Activated CD4-positive, alpha-beta T cell treated with anti-CD3 and anti-CD28 coated beads, Interleukin-2, amount 50 U/mL, for 48 hours (primary cell): Measurements from ENCODE around the gene AMZ1.

ENCODE experiments used
- DNase-seq, 2 experiments: peaks; one replicate each; pipeline ENCODE4 v3.0.0-alpha.2; 2020

Gene AMZ1

DNA sequence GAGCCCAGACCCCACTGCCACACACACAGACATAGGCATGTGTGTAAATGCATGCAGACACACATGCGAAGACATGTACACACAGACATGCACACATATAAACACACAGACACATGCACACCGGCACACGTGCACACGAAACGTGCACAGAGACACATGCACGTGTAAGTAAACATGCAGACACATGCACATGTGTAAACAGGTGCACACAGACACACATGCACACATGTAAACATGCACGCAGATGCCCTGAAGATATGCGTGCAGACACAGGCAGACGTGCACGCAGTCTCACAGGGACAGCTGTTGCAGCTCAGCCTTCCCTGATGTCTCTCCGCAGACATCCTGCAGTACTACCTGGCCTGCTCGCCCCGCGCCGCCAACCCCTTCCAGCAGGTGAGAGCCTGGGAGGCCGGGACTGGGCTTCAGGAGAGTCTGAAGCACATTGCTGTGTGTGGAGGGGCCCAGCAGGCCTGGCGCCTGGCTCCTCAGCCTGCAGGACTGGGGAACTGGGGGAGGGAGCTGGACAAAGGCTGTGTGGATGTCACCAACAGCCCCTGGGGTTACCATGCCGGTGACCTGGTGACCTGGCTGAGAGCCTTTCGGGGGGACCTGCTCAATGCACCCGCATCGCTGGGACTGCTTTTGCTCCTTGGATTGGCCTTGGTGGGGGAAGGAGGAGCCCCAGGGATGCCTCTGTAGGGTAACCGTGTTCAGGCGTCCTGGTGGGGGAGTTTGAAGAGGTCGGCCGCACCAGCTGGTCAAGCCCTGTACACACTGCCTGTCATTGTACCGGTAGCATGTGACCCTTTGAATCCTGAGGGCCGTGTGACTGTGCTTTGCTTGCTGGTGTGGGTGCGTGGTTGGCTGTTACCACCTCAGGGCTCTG, 35.9 kb upstream of the AMZ1 start:
- DNase-seq: no peak

DNA sequence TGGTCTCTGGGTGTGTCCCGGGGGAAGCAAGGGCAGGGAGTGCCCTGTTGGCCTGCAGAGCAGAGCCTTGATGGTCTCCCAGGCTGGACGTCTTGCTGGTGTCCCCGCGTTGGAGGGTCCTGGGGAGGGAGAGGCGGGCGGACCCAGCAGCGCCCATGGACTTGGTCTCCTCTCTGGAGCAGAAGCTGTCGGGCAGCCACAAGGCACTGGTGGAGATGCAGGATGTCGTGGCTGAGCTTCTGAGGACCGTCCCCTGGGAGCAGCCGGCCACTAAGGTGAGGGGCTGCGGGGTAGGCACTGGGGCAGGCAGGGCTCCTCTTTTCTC, 35.3 kb upstream of the AMZ1 start:
- no peak for DNase-seq

DNA sequence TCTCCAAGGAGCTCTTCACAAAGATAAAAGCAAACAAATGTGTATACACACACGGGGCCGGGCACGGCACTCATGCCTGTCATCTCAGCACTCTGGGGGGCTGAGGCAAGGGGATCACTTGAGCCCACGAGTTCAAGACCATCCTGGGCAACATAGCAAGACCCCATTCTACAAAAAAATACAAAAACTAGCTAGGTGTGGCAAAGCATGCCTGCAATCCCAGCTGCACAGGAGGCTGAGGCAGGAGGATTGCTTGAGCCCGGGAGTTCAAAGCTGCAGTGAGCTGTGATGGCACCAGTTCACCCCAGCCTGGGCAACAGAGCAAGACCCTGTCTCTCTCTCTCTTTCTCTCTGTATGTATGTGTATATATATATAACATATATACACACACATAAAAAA, 33.9 kb upstream of the AMZ1 start:
- DNase-seq: no peak

DNA sequence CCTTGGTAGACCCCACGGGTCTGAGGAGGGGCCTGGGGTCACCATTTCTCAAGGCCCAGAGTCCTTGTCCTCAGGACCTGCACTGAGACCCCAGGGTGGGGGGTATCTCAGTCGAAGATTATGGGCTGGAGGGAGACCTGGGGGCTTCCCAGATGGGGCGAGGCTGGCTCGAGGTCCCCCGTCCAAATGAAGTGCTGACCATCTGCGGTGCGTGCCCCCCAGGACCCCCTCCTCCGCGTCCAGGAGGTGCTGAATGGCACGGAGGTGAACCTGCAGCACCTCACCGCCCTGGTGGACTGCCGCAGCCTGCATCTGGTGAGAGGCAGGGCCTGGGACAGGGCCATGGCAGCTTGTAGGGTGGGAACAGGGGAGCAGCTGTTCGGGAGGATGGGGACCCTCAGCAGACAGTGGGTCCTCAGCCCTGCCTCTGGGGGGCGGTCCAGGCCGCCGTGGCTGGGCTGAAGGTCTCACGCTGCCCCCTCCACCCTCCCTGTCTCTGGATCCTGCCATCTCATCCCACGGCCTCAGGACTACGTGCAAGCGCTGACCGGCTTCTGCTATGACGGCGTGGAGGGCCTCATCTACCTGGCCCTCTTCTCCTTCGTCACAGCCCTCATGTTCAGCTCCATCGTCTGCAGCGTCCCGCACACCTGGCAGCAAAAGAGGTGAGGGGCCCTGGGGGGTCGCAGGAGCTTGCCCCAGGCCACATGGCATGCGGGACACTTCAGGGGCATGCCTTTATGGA, 32.0 kb upstream of the AMZ1 start:
- no peak for DNase-seq

DNA sequence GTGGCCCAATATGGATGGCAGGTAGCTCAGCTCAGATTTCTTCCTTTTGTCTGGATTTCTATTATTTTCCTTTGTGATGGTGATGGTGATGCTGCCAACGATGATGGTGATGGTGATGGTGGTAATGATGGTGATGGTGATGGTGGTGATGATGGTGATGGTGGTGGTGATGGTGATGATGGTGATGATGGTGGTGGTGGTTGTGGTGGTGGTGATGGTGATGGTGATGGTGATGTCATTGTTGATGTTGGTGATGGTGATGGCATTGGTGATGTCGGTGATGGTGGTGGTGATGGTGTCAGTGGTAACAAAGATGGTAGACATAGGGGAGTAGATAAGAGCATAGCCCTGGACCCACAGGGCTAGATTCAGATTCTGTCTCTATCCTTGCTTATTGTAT, 30.8 kb upstream of the AMZ1 start:
- DNase-seq: no peak

DNA sequence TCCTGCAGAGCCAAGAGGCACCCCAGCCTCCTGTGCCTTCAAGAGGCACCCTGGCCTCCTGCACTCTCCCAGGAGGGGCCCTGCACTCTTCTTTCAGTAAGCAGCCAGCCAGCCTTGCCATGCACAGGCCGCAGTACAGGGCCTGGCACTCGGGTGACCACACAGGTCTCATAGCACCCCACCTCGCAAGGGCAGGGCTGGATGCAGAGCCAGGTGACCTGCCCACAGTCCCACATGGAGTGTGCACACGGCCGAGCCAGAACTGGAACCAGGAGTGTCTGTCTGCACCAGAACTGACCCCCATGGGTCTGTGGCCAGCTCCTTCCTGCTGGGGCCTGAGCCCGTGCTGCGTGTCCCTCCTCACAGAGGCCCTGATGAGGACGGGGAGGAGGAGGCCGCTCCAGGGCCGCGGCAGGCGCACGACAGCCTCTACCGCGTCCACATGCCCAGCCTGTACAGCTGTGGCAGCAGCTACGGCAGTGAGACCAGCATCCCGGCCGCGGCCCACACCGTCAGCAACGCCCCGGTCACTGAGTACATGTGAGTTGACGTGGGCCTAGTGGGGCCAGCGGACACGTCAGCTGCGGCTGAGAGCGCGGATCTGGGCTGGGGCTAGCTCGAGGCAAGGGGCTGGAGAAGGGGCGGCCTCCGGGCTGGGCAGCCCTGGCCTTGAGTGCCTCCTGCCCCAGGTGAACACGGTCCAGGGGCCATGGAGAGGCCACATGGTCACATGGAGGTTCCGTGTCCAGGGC, 29.9 kb upstream of the AMZ1 start:
- no peak for DNase-seq

DNA sequence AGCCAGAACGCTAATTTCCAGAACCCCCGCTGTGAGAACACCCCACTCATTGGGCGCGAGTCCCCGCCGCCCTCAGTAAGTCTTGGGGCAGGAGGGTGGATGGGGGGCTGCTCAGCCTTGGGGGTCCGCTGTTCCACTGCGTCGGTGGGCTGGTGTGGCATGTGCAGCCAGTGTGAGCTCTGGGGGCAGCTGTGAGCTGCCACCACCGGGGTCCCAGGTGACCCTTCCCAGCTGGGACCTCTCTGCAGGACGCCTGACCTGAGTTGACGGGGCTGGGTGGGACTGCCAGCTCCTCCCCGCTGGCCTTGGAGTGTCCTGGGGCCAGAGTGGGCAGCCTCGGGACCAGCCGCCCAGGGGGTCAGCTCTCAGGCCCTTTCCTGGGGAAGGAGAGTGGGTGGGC, 29.1 kb upstream of the AMZ1 start:
- no peak for DNase-seq

DNA sequence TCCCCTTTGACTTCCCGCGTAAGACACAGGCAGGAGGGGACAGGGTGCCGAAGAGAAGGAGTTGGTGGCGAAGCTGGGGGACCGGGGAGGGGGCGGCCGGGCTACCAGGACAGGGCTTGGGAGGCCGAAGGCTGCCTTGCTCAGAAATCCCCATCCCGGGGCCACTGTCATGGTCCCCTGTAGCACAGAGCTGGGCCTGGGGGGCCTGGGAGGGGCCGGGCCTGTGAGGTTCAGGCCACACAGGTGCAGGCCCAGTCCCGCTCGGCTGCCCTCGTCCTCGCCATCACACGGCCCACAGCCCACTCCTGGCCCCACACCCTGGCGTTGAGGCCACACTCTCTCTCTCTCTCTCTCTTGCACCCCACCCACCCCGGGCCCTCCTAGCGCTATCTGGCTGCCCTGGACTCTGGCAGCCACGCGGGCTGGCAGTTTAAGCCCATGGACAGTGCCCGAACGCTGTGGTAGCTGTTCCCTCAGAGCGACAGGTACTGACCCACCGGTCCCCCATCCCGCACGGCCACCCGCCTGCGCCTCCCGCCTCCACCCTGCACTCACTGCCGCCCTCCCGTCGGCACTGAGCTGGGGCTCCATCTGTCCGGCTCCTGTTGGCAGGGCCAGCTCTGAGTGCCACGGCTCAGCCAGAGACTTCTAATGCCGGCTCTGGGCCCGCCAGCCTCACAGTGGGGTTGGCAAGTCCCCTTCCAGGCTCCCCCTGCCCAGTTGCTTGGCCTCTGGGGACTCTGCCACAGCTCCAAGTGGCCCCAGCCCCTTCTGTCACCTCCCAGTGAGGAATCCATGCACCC, 28.2 kb upstream of the AMZ1 start:
- DNase-seq: no peak

DNA sequence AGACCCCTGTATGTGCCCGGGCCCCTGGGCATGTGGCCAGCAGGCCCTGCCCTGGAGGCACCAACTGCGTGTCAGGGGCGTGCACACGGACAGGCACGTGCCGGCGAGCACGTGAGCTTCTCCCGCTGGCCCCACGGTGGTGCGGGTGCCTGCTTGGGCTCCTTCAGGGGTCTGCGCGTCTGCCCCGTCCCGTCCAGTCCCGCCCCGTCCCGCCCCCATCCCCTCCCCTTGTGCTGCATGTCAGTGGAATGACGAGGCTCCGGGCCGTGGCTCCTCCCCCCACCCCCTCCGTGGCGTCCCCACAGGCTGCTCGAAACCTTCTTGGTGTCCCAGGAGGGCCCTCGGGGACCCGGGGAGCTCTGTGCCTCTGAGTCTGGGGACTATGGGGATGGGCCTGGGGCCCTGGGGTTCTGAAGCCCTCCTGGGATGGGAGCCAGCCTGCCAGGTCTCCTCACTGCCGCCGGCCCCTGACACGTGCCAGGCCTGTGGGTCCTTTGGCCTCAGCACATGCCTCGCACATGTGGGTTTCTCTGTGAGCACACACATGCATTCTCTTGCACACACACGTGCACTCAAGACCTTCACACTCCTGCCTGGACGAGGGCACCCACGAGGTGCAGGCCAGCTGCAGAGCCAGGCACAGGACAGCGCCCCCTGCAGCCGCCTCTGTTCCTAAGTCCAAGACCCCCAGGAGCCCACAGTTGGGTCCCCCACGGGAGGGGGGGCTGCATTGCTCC, 27.5 kb upstream of the AMZ1 start:
- DNase-seq: no peak

DNA sequence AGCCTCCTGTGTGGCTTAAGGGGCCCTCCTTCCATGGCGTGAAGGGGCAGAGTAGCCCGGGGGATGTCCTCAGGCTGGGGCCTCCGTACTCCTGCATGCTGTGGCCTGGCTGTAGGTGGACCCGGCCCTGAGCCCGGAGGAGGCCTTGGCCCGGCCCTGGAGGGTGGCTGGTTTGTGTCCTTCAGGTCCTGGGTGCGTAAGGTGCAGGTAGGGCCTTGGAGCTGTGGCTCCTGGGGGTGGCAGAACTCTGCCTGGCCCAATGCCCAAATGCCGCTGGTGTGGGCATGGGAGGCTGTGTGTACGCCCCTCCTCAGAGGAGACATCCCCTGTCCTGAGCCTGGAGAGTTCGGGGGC, 26.9 kb upstream of the AMZ1 start:
- no peak for DNase-seq

DNA sequence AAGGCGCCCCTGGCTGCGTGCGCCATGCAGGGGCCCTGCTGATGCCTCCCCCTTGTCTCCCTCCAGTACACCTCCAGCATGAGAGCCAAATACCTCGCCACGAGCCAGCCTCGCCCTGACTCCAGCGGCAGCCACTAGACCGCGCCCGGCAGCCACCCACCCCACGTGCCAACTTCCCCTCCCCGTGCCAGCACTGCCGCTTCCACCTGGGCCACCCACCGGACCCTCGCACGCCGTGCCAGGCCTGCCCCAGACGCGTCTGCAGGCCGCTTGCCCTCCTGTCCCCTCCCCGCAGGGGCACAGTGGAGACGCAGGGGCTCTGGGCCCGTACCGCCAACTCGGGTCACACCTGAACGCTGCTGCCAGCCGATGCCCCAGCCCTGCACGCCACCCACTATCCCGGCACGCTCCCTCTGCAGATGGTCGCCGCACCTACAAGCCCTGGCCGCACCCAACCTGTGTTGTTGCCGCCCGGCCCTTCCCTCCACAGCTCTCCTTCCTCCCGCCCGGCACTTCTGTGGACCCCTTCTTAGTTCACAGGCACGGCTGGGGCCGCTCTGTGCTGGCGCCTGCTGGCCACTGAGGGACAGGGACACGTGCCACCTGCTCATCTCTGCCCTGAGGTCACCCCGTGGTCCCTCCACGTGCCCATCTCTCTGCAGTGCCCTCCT, 26.3 kb upstream of the AMZ1 start:
- no peak for DNase-seq

DNA sequence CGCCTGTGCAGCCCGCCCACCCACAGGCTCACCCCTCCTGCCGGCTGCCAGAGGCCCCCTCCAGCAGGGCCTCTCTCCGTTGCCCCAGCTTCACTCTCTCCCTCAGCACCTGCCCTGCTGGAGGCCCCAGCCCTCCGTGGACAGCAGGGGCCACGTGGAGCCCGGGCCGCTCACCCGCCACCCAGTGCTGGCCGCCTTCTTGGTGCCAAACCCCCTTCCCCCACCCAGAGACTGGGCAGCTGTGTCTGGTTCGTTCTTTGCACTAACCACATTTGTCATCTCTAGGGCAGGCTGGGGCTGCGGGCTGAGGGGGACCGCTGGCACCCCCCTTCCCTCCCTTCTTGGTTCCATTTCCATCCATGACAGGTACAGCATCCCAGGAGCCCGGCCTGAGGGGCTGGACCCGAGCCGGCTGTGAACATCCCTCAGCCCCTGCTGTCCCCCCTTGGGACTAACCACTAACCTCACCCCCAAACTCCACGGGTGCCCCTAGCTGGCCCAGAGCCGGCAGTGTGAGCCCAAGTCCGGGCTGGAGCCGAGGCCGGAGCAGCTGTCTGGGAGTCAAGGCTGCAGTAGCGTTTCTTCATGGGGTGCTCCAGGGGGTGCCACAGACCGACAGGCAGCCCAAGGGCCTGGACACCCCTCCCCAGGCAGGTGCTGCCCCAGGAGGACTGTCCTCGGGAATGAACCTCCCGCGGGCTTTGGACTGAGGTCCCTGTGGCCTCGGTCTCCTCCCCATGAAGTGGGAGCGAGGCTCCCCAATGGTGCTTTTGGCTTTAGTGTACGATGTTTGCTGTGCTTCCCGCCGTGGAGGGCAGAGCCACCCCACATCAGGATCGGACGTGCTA, 25.5 kb upstream of the AMZ1 start:
- no peak for DNase-seq

DNA sequence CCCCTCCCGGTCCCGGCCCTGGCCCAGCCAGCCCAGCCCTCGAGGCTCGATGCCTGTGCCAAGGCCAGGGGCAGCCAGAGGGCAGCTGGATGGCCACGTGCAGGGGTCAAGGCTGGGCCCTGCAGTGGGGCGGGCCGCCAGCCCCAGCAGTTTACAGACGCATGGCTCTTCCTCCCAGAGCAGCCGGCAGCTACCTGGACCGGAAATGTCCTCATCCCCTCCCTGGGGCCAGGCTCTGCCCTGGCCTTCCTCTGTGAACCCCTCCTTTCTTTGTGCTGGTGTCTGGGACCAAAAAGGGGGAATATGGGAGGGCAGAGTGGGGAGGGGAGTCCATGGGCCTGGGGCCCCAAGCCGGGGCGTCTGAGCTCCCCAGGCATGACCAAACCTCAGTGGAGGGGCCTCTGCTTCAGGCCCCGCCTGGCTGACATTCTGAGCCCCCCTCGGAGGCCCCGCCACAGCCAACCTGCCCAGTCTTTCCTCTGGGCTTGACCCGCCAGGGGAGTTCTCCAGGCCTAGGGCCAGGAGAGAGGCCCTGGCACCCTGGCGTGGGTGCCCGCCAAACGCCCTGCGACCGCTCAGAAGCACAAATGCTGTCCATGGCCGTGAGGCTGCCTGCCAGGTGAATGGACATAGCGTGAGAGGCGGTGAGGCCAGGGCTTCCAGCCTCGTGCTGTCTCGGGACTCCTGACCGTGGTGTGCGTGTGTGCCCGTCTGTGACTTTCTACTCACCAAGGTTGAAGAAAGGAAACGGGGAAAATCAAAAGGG, 24.7 kb upstream of the AMZ1 start:
- DNase-seq: no peak

DNA sequence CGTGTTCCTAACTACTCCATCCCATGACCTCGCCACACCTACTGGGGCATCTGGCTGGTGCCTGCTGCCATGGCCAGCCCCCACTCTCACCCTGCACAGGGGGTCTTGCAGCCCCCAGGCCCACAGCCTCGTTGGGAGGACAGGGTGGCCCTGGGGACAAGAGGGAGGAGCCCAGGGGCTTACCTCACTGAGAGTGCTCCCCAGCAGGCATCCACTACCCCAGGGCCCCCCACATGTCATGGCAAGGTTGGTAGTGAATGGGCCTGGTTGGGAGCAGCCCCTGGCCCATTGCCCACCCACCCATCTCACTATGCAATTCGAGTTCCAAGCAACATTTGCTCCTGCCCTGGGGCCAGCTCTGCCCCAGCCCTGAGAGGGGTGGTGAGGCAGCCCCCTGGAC, 24.0 kb upstream of the AMZ1 start:
- no peak for DNase-seq

DNA sequence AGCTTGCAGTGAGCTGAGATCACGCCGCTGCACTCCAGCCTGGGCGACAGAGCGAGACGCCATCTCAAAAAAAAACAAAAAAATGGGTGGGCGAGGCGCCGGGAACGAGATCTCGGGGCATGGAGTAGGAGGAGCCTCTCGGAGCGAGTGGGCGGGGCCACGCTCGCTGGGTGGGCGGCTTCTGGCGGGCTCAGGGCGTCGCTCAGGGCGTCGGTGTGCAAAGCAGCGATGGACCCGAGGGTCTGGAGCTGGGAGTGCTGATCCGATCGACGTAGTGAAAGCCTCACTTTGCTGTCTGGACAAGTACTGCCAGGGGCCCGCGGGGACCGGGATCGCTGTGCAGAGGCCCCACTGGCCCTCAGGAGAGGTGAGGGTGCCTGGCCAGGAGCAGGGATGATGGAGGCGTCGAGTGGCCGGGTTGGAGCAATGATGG, 22.6 kb upstream of the AMZ1 start:
- no peak for DNase-seq

DNA sequence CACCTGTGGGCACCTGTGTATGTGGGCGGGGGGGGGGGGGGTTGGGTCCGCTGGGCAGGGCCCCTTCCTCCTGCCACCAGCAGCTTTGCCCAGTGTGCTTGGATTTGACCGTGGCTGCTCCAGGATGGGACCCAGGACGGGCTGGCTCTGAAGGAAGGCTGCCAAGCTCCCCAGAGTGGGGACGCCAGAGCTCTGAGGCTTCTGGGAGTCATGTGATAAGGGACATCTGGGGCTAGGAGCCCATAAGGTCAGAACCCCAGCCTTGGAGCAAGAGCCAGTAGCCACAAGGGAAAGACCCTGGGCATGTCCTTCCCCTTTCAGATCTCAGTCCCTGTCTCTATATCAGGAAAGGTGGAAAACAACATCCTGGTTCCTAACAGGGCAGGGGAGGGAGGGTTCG, 21.8 kb upstream of the AMZ1 start:
- no peak for DNase-seq

DNA sequence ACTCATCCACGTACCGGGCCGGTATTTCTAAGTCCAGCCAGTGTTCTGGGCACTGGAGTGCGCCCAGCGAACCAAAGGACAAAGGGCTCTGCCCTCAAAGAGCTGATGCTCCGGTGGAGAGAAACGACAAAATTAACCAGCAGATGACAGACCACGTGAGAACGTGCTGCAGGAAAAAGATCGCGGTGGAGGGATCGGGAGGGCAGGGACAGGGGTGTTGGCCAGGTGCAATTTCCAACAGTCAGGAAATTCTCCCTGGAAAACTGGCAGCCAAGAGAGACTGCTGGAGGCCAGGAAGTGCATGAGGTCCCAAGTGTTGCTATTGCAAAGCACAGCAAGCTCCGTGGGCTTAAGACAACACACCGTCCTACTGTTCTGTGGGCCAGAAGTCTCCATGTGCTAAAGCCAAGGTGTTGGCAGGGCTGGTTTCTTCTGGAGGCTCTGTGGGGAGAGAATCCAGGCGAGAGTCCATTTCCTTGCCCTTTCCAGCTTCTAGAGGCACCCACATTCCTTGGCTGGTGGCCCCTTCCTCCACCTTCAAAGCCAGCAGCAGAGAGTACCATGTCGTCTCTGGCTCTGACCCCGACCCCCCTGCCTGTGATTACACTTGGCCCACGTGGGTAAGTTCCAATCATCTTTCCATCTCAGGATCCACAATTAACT, 21.3 kb upstream of the AMZ1 start:
- no peak for DNase-seq

DNA sequence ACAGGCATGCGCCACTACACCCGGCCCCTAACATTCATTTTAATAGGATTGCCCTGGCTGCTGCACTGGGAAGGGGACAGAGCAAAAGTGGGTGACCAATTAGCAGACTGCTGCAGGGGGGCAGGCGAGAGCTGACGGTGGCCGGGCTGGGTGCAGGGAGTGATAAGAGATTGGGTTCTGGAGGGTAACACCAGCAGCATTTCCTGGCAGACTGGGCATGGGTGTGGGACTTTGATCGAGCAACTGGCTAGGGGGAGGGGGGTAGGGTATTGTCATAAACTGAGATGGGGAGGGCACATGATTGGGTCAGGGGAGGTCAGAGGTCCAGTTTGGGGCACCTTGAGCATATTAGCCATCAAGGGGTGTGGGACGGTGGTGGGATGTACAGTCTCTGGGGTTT, 20.2 kb upstream of the AMZ1 start:
- DNase-seq: no peak

DNA sequence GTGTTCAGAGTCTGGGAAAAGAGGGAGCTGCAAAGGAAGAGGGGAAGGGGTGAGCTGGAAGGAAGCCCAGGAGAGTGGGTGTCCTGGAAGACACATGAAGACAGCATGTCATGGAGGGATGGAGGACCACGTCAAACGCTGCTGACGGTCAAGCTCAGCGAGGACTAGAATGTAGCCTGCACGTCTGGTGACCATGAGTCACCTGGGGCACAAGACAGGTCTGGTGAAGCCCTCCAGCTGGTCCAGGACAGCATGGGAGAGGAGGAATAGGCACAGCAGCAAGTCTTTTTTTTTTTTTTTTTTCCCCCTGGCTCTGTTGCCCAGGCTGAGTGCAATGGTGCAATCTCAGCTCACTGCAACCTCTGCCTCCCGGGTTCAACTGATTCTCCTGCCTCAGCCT, 19.6 kb upstream of the AMZ1 start:
- DNase-seq: no peak
